ENCODE results near the gene DYNC1LI2.
A peak's percentile ranks its signal among the peaks of the same experiment; 100 is the strongest.

Gene DYNC1LI2

DNA sequence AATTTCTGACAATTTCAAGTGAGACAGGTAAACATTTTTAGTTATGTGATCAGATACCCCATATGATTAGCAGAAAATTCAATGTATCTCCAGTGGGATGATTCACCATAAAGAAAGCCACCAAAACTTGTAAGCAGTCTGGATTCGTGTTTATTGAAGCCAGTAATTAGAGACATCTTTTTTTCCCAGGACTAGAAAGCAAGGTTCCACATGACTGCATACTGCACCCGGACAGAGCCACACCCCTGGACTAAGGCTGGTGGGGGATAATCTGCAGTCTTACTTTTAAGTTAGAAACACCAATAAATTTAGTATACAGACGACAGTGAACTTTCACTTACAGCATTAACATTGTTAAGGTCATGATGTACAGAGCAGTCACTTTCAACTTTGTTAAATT, 30.6 kb downstream of the DYNC1LI2 start:
- TF ChIP-seq, protein P1, sequence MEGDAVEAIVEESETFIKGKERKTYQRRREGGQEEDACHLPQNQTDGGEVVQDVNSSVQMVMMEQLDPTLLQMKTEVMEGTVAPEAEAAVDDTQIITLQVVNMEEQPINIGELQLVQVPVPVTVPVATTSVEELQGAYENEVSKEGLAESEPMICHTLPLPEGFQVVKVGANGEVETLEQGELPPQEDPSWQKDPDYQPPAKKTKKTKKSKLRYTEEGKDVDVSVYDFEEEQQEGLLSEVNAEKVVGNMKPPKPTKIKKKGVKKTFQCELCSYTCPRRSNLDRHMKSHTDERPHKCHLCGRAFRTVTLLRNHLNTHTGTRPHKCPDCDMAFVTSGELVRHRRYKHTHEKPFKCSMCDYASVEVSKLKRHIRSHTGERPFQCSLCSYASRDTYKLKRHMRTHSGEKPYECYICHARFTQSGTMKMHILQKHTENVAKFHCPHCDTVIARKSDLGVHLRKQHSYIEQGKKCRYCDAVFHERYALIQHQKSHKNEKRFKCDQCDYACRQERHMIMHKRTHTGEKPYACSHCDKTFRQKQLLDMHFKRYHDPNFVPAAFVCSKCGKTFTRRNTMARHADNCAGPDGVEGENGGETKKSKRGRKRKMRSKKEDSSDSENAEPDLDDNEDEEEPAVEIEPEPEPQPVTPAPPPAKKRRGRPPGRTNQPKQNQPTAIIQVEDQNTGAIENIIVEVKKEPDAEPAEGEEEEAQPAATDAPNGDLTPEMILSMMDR (IDR thresholded peaks at IDR 0.05; ENCODE audit: insufficient read depth, missing control alignments): no peak
- DNase-seq (ENCODE audit: insufficient read length, low spot score) (no peak), FAIRE-seq (no peak)

DNA sequence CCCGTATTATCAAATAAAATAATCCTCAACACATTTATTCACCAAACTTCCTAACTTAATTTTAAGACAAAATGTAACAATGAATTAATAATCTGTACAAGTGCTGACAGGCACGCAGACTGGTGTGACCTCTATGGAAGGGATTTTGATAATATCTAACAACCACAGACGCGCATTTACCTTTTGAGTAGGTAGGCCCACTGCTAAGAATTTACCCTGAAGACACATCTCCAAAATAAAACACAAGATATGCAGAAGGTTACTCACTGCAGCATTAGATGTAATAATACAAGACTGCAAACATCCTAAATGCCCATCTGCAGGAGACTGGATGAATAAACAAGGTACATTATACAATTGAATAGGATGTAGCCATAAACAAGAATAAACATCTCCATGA, 32.2 kb downstream of the DYNC1LI2 start:
- DNase-seq (ENCODE audit: insufficient read length, low spot score) (no peak), FAIRE-seq (no peak)
- TF ChIP-seq, protein P1 (IDR thresholded peaks at IDR 0.05; ENCODE audit: insufficient read depth, missing control alignments): no peak

DNA sequence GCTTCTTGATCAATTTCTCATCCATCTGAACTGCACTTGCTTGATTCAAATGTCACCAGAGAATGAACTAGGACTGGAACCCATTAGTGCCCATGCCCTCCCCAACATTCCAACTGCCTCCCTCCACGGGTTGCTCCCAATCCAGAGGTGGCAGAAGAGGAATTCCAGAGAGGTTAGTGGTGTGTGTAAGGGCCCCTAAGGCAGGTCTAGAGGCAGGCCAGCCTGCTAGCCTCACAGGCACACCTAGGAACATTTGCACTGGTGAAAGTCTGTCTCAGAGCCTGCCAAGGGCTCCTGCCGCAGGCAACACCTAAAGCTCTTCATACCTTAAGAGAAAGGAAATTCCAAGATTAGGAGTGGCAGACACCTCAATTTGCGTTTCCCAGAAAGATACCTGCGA, 33.6 kb downstream of the DYNC1LI2 start:
- TF ChIP-seq, protein P1 (IDR thresholded peaks at IDR 0.05; ENCODE audit: insufficient read depth, missing control alignments): no peak
- FAIRE-seq (no peak), DNase-seq (ENCODE audit: insufficient read length, low spot score) (no peak)

DNA sequence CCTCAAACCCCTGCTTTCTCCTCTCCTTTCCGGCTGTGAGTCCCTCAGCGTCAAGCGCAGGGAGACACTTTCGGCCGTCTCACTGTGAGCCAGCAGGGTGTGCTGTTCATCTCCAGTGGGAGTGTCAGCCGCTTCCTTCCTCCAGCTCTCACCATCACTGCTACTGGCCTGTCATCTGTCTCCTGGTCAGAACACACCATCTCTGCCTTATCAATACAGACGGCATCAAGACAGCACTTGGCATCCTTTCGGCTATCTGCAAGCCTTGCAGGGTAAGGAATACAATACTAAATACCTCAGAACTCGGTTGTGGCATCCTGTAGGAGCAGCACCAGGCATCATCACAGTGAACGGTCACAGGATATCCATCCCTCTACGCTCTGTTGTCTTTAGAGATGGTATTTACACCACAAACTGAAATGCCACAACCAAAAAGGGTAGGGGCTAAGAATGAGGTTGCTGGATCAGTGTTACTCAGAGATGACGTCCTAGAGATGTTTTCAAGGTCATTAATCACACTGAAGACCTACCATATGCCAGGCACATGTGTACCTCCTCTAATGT, 34.2 kb downstream of the DYNC1LI2 start:
- FAIRE-seq: no peak
- no peak for DNase-seq (ENCODE audit: insufficient read length, low spot score)

DNA sequence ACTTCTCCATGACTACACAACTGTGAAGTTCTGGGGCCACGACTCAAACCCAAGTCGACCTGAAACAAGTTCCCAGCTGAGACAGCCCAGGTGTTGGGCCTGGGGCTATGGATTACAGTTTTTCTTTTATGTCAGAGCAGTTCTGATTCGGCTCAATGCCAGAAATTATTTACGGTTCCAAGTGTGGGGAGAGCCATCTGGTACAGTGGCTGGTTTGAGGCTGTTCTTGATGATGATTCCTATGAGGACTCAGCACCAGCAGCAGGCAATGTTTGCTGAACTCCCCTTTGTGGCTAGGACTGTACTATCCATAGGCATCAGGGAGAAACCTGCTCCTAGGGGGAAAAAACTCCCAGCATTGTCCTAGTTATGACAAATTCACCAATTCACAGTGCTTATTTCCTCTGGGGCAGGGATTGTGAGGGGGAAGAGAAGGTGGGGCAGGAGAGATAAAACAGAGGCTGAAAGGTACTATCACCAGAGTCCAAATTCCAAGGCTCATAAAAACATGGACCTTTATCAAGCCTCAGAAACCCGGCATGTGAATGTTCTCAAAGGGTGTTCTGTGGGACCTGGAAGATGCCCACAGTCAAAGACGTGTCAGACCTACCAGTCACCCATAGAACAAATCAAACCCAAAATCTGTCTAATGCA, 36.6 kb downstream of the DYNC1LI2 start:
- TF ChIP-seq, protein P1 (IDR thresholded peaks at IDR 0.05; ENCODE audit: insufficient read depth, missing control alignments): no peak
- DNase-seq (ENCODE audit: insufficient read length, low spot score) (no peak), FAIRE-seq (no peak)

More for the DNA sequence above, 34.2 kb downstream of the DYNC1LI2 start:
- TF ChIP-seq, protein P1 (IDR thresholded peaks at IDR 0.05; ENCODE audit: insufficient read depth, missing control alignments): peak; percentile 39

DNA sequence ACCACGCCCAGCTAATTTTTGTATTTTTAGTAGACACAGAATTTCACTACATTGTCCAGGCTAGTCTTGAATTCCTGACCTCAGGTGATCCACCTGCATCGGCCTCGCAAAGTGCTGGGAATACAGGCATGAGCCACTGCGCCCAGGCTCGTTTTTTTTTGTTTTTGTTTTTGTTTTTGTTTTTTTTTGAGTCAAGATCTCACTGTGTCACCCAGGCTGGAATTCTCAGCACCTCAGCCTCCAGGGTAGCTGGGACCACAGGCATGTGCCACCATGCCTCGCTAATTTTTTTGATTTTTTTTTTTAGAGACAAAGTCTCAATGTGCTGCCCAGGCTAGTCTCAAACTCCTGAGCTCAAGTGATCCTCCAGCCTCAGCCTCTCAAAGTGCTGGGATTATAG, 37.3 kb downstream of the DYNC1LI2 start:
- TF ChIP-seq, protein P1 (IDR thresholded peaks at IDR 0.05; ENCODE audit: insufficient read depth, missing control alignments): no peak
- FAIRE-seq (no peak), DNase-seq (ENCODE audit: insufficient read length, low spot score) (no peak)

DNA sequence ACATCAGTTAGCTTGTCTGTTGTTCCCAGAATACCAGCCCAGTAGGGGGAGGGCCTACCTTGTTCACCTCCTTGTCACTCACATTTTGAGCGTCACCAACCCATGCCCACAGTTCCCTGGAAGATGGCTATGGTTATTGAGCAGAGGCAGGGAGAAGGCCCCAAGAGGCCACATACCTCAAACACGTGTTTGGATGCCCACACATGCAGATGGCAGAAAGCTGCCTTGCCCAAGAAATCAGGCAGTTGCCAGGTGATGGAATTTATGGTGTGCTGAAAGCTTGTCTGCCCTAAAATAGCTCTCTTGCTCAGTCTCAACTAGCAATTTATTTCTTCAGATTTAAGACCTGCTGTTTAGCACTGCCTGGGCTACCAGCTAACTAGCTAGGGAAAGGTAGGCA, 38.3 kb downstream of the DYNC1LI2 start:
- no peak for DNase-seq (ENCODE audit: insufficient read length, low spot score)
- TF ChIP-seq, protein P1 (IDR thresholded peaks at IDR 0.05; ENCODE audit: insufficient read depth, missing control alignments): no peak
- no peak for FAIRE-seq
